Measurements from ENCODE around the gene ZNF302.

The ZNF302 gene

GRCh38 chr19:34690372-34690771, 12.9 kb downstream of the ZNF302 start:
- Histone ChIP-seq H3K36me3 (ENCODE audit: insufficient read depth, low read length) (0 out of 2 replicates have a peak, but pooled peaks cover 3% of the 10 kb centered on the region), H3K4me1 (ENCODE audit: insufficient read depth, low read length) (no peaks in the 10 kb centered on the region), H3K27ac (ENCODE audit: low read depth, low read length) (no peak overlapping the region), H3K9me3 (ENCODE audit: insufficient read depth, low read depth, low read length) (peaks cover 7% of the 10 kb centered on the region; the same call in 1 of the 2 replicates), H3K27me3 (ENCODE audit: insufficient read depth, low read length) (no peaks in the 10 kb centered on the region; the same call in 1 of the 2 replicates), H3K9ac (ENCODE audit: low read depth, low read length) (no peak overlapping the region), H3K4me3 (ENCODE audit: low read length) (no peak overlapping the region)
- WGBS: 85% methylated on average over 3 of the region's 3 CpGs

- 58% methylated on average over 2 of the region's 2 CpGs for WGBS
- no peak overlapping the region for H3K27ac ChIP-seq (ENCODE audit: low read depth, low read length)
These were observed 15.1 kb downstream of the ZNF302 start for GRCh38 chr19:34692549-34692948.

DNA sequence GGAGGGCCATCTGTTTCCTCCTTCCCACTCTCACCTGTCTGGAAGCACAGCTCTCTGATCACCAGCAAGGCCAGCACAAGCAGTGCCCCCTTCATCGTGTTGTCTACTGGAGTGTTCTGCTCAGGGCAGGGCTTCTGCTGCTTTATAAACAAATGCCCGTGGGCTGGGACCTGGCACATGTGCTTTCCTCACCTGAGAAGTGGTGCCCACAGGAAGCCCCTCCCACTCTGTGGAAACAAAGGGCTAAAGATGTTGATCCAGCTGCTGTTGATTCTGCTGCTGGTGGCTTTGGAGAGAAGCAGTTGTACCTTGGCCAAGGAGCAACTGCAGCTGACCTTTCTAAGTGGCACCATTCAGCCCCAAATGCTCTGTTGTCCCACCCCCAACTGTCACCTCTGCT, 30.2 kb downstream of the ZNF302 start:
- H3K27me3 ChIP-seq (ENCODE audit: insufficient read depth, low read length): no peaks in the 10 kb centered on the region; the same call in 1 of the 2 replicates
- H3K9me3 ChIP-seq (ENCODE audit: insufficient read depth, low read depth, low read length): peaks cover 12% of the 10 kb centered on the region; the same call in 1 of the 2 replicates
- no peak overlapping the region for H3K27ac ChIP-seq (ENCODE audit: low read depth, low read length)
- WGBS: 80% methylated on average over 2 of the region's 2 CpGs
- no peak overlapping the region for H3K9ac ChIP-seq (ENCODE audit: low read depth, low read length)
- H3K4me3 ChIP-seq (ENCODE audit: low read length): no peak overlapping the region
- H3K4me1 ChIP-seq (ENCODE audit: insufficient read depth, low read length): no peaks in the 10 kb centered on the region; the same call in 1 of the 2 replicates
- no peaks in the 10 kb centered on the region for H3K36me3 ChIP-seq (ENCODE audit: insufficient read depth, low read length)

More at GRCh38 chr19:34692549-34692948, 15.1 kb downstream of the ZNF302 start:
- Histone ChIP-seq H3K27me3 (ENCODE audit: insufficient read depth, low read length) (no peaks in the 10 kb centered on the region; the same call in none of the 2 replicates), H3K4me3 (ENCODE audit: low read length) (no peak overlapping the region), H3K9ac (ENCODE audit: low read depth, low read length) (no peak overlapping the region), H3K4me1 (ENCODE audit: insufficient read depth, low read length) (no peaks in the 10 kb centered on the region), H3K36me3 (ENCODE audit: insufficient read depth, low read length) (no peaks in the 10 kb centered on the region), H3K9me3 (ENCODE audit: insufficient read depth, low read depth, low read length) (no peaks in the 10 kb centered on the region)

DNA sequence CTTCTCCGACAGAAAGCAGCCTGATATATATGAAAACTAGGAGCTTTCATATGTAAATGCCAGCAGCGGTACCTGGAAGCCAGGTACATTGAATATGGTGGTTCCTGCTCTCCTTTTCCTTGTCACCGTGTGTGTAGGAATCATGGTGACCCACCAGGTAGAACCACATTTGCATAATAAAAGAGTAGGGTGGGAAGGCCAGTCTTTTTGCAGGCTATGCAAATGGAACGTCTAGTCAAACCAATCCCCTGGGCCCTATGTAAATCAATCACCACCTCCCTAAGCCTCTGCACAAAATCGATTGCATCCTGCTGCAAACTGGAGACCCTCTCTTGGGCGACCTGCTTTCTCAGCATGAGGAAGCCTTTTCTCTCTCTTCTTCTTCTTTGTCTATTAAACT, 34.4 kb downstream of the ZNF302 start:
- 48% methylated on average over 4 of the region's 6 CpGs for WGBS
- Histone ChIP-seq H3K9ac (ENCODE audit: low read depth, low read length) (no peak overlapping the region), H3K36me3 (ENCODE audit: insufficient read depth, low read length) (no peaks in the 10 kb centered on the region), H3K4me3 (ENCODE audit: low read length) (no peak overlapping the region), H3K27ac (ENCODE audit: low read depth, low read length) (no peak overlapping the region), H3K9me3 (ENCODE audit: insufficient read depth, low read depth, low read length) (peaks cover 49% of the 10 kb centered on the region), H3K4me1 (ENCODE audit: insufficient read depth, low read length) (no peaks in the 10 kb centered on the region; the same call in 1 of the 2 replicates), H3K27me3 (ENCODE audit: insufficient read depth, low read length) (no peaks in the 10 kb centered on the region; the same call in 1 of the 2 replicates)

GRCh38 chr19:34712395-34713261, 35.1 kb downstream of the ZNF302 start:
- Histone ChIP-seq H3K36me3 (ENCODE audit: insufficient read depth, low read length) (no peaks in the 10 kb centered on the region), H3K4me3 (ENCODE audit: low read length) (no peak overlapping the region), H3K27me3 (ENCODE audit: insufficient read depth, low read length) (no peaks in the 10 kb centered on the region; the same call in 1 of the 2 replicates), H3K9me3 (ENCODE audit: insufficient read depth, low read depth, low read length) (peaks cover 52% of the 10 kb centered on the region), H3K4me1 (ENCODE audit: insufficient read depth, low read length) (no peaks in the 10 kb centered on the region; the same call in 1 of the 2 replicates), H3K9ac (ENCODE audit: low read depth, low read length) (no peak overlapping the region), H3K27ac (ENCODE audit: low read depth, low read length) (no peak overlapping the region)
- WGBS: 37% methylated on average over 11 of the region's 11 CpGs

DNA sequence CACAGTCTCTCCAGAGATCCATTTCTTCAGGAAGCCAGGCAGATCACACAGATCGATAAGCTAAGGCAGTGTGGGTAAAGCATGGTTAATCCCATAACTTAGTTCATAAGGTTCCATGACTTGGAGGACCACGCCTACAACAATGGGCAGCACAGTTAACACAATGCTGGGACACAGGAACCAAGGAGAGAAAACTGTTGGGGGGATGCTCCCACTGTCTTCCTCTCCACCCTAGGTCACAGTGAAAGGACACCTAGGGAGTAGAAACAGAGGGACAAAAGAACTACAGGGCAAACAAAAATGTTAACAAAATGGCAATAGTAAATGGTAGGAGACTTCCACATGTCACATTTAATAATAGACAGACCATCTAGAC, 35.8 kb downstream of the ZNF302 start:
- H3K4me1 ChIP-seq (ENCODE audit: insufficient read depth, low read length): no peaks in the 10 kb centered on the region; the same call in 1 of the 2 replicates
- H3K9me3 ChIP-seq (ENCODE audit: insufficient read depth, low read depth, low read length): peaks cover 50% of the 10 kb centered on the region
- no peak overlapping the region for H3K4me3 ChIP-seq (ENCODE audit: low read length)
- no peak overlapping the region for H3K27ac ChIP-seq (ENCODE audit: low read depth, low read length)
- 69% methylated on average over 2 of the region's 2 CpGs for WGBS
- H3K9ac ChIP-seq (ENCODE audit: low read depth, low read length): no peak overlapping the region
- H3K36me3 ChIP-seq (ENCODE audit: insufficient read depth, low read length): no peaks in the 10 kb centered on the region
- H3K27me3 ChIP-seq (ENCODE audit: insufficient read depth, low read length): no peaks in the 10 kb centered on the region; the same call in 1 of the 2 replicates

DNA sequence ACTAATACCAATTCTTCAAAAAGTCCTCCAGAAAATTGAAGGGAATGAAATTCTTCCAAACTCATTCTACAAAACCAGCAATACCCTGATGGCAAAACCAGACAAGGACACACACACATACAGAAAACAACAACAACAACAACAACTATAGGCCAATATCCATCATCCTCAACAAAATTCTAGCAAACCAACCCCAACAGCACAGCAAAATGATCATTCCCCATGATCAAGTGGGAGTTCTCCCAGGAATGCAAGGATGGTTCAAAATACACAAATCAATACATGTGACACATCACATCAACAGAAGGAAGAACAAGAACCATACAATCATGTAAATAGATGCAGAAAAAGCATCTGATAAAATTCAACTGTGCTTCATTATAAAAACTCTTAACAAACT, 37.9 kb downstream of the ZNF302 start:
- no peaks in the 10 kb centered on the region for H3K36me3 ChIP-seq (ENCODE audit: insufficient read depth, low read length)
- H3K4me1 ChIP-seq (ENCODE audit: insufficient read depth, low read length): no peaks in the 10 kb centered on the region; the same call in 1 of the 2 replicates
- no peaks in the 10 kb centered on the region; the same call in 1 of the 2 replicates for H3K27me3 ChIP-seq (ENCODE audit: insufficient read depth, low read length)
- peaks cover 51% of the 10 kb centered on the region for H3K9me3 ChIP-seq (ENCODE audit: insufficient read depth, low read depth, low read length)
- no peak overlapping the region for H3K9ac ChIP-seq (ENCODE audit: low read depth, low read length)
- no peak overlapping the region for H3K4me3 ChIP-seq (ENCODE audit: low read length)
- no peak overlapping the region for H3K27ac ChIP-seq (ENCODE audit: low read depth, low read length)

DNA sequence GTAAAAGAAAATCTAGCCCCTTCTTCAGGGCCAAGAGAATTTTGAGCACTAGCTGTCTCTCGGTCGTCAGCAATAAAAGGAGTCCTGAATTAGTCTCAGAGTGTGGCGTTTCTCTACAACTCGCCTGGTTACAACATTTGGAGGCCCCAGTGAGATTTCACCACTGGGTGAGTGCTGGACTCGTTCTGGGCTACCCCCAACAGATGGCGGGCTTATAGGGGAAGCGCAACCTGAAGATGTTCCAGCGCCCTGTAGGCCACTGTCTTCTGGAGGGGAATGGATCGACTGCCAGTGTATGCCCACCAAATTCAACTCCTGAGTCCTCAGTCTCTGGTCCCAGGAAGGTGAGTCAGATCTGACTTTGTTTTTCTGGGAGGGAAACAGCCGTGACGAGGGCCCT, 44.9 kb downstream of the ZNF302 start:
- Histone ChIP-seq H3K27ac (ENCODE audit: low read depth, low read length) (no peak overlapping the region), H3K27me3 (ENCODE audit: insufficient read depth, low read length) (no peaks in the 10 kb centered on the region), H3K4me3 (ENCODE audit: low read length) (no peak overlapping the region), H3K36me3 (ENCODE audit: insufficient read depth, low read length) (no peaks in the 10 kb centered on the region), H3K9ac (ENCODE audit: low read depth, low read length) (no peak overlapping the region), H3K4me1 (ENCODE audit: insufficient read depth, low read length) (no peaks in the 10 kb centered on the region), H3K9me3 (ENCODE audit: insufficient read depth, low read depth, low read length) (peaks cover 8% of the 10 kb centered on the region; the same call in 1 of the 2 replicates)
- 73% methylated on average over 11 of the region's 11 CpGs for WGBS

- WGBS: 76% methylated on average over 6 of the region's 6 CpGs
- H3K27me3 ChIP-seq (ENCODE audit: insufficient read depth, low read length): no peaks in the 10 kb centered on the region
These were observed 47.9 kb downstream of the ZNF302 start for GRCh38 chr19:34725400-34725799.

GRCh38 chr19:34731019-34731829, 53.7 kb downstream of the ZNF302 start:
- Histone ChIP-seq H3K9ac (ENCODE audit: low read depth, low read length) (no peak overlapping the region), H3K4me1 (ENCODE audit: insufficient read depth, low read length) (0 out of 2 replicates have a peak, but pooled peaks cover 3% of the 10 kb centered on the region), H3K9me3 (ENCODE audit: insufficient read depth, low read depth, low read length) (no peaks in the 10 kb centered on the region), H3K27ac (ENCODE audit: low read depth, low read length) (no peak overlapping the region), H3K4me3 (ENCODE audit: low read length) (no peak overlapping the region), H3K27me3 (ENCODE audit: insufficient read depth, low read length) (no peaks in the 10 kb centered on the region), H3K36me3 (ENCODE audit: insufficient read depth, low read length) (no peaks in the 10 kb centered on the region)
- 82% methylated on average over 11 of the region's 11 CpGs for WGBS

More at GRCh38 chr19:34725400-34725799, 47.9 kb downstream of the ZNF302 start:
- Histone ChIP-seq H3K27ac (ENCODE audit: low read depth, low read length) (no peak overlapping the region), H3K9ac (ENCODE audit: low read depth, low read length) (no peak overlapping the region), H3K4me1 (ENCODE audit: insufficient read depth, low read length) (no peaks in the 10 kb centered on the region), H3K4me3 (ENCODE audit: low read length) (no peak overlapping the region), H3K9me3 (ENCODE audit: insufficient read depth, low read depth, low read length) (no peaks in the 10 kb centered on the region), H3K36me3 (ENCODE audit: insufficient read depth, low read length) (no peaks in the 10 kb centered on the region)

- Histone ChIP-seq H3K27ac (ENCODE audit: low read depth, low read length) (no peak overlapping the region), H3K9ac (ENCODE audit: low read depth, low read length) (no peak overlapping the region), H3K9me3 (ENCODE audit: insufficient read depth, low read depth, low read length) (no peaks in the 10 kb centered on the region), H3K4me3 (ENCODE audit: low read length) (no peak overlapping the region), H3K36me3 (ENCODE audit: insufficient read depth, low read length) (no peaks in the 10 kb centered on the region), H3K4me1 (ENCODE audit: insufficient read depth, low read length) (0 out of 2 replicates have a peak, but pooled peaks cover 3% of the 10 kb centered on the region), H3K27me3 (ENCODE audit: insufficient read depth, low read length) (no peaks in the 10 kb centered on the region)
- WGBS: 80% methylated on average over 7 of the region's 7 CpGs
These were observed 54.5 kb downstream of the ZNF302 start for GRCh38 chr19:34731964-34732363.
